ENCODE data around the gene PKP3.

- TF ChIP-seq CTCF (IDR thresholded peaks at IDR 0.05) (no peak), ZFX (IDR thresholded peaks at IDR 0.05; ENCODE audit: borderline replicate concordance) (no peak)
Measured at GRCh38 chr11:422249-422656, 28.2 kb downstream of the PKP3 start.
